ENCODE measurements around the gene ARPC4. TPM values are rescaled to one million over a fixed set of nuclear protein-coding genes. Genes with fewer than 3 reads are reported as not detected.
A peak's percentile ranks its signal among the peaks of the same experiment; 100 is the strongest.

ARPC4 gene
- total and polyA plus RNA-seq, 4 donors: 109 to 141 (median 135) TPM

- no peak overlapping the region for H3K27ac ChIP-seq (ENCODE audit: low read depth, low read length)
- no peaks in the 10 kb centered on the region for H3K27me3 ChIP-seq (ENCODE audit: control insufficient read depth, insufficient read depth, low read length)
- no peaks in the 10 kb centered on the region for H3K4me1 ChIP-seq (ENCODE audit: control insufficient read depth, insufficient read depth, low read length)
- no peaks in the 10 kb centered on the region for H3K9me3 ChIP-seq (ENCODE audit: control insufficient read depth, insufficient read depth, low read length)
- no peak for DNase-seq (ENCODE audit: low read depth in 4 of 6, low spot score in 6 of 6)
- 97% methylated on average over 14 of the region's 17 CpGs for WGBS (ENCODE audit: insufficient coverage)
- H3K36me3 ChIP-seq (ENCODE audit: control insufficient read depth, insufficient read depth, low read length): peaks cover 40% of the 10 kb centered on the region
- H3K4me3 ChIP-seq (ENCODE audit: low read depth, low read length): no peak overlapping the region
Measured at GRCh38 chr3:9828801-9829755, 36.2 kb downstream of the ARPC4 start.

- 100% methylated on average over 2 of the region's 3 CpGs for WGBS (ENCODE audit: insufficient coverage)
- H3K9me3 ChIP-seq (ENCODE audit: control insufficient read depth, insufficient read depth, low read length): no peaks in the 10 kb centered on the region
- no peaks in the 10 kb centered on the region for H3K27me3 ChIP-seq (ENCODE audit: control insufficient read depth, insufficient read depth, low read length)
- DNase-seq (ENCODE audit: low read depth in 4 of 6, low spot score in 6 of 6): no peak
- H3K4me1 ChIP-seq (ENCODE audit: control insufficient read depth, insufficient read depth, low read length): no peaks in the 10 kb centered on the region
- no peak overlapping the region for H3K27ac ChIP-seq (ENCODE audit: low read depth, low read length)
- H3K36me3 ChIP-seq (ENCODE audit: control insufficient read depth, insufficient read depth, low read length): peaks cover 56% of the 10 kb centered on the region
- no peak overlapping the region for H3K4me3 ChIP-seq (ENCODE audit: low read depth, low read length)
Measured at GRCh38 chr3:9831253-9831652, 38.4 kb downstream of the ARPC4 start.

- Histone ChIP-seq H3K27ac (ENCODE audit: low read depth, low read length) (no peak overlapping the region), H3K27me3 (ENCODE audit: control insufficient read depth, insufficient read depth, low read length) (no peaks in the 10 kb centered on the region), H3K9me3 (ENCODE audit: control insufficient read depth, insufficient read depth, low read length) (no peaks in the 10 kb centered on the region), H3K4me3 (ENCODE audit: low read depth, low read length) (no peak overlapping the region), H3K4me1 (ENCODE audit: control insufficient read depth, insufficient read depth, low read length) (no peaks in the 10 kb centered on the region), H3K36me3 (ENCODE audit: control insufficient read depth, insufficient read depth, low read length) (peaks cover 53% of the 10 kb centered on the region)
- 97% methylated on average over 9 of the region's 9 CpGs for WGBS (ENCODE audit: insufficient coverage)
- DNase-seq (ENCODE audit: low read depth in 4 of 6, low spot score in 6 of 6): no peak
Measured at GRCh38 chr3:9833078-9833477, 40.2 kb downstream of the ARPC4 start.

- no peak overlapping the region for H3K4me3 ChIP-seq (ENCODE audit: low read depth, low read length)
- WGBS (ENCODE audit: insufficient coverage): 72% methylated on average over 16 of the region's 18 CpGs
- no peaks in the 10 kb centered on the region for H3K4me1 ChIP-seq (ENCODE audit: control insufficient read depth, insufficient read depth, low read length)
- H3K9me3 ChIP-seq (ENCODE audit: control insufficient read depth, insufficient read depth, low read length): no peaks in the 10 kb centered on the region
- no peak for DNase-seq (ENCODE audit: low read depth in 4 of 6, low spot score in 6 of 6)
- no peak overlapping the region for H3K27ac ChIP-seq (ENCODE audit: low read depth, low read length)
- no peaks in the 10 kb centered on the region for H3K27me3 ChIP-seq (ENCODE audit: control insufficient read depth, insufficient read depth, low read length)
- peaks cover 62% of the 10 kb centered on the region for H3K36me3 ChIP-seq (ENCODE audit: control insufficient read depth, insufficient read depth, low read length)
Measured at GRCh38 chr3:9834520-9835380, 41.9 kb downstream of the ARPC4 start.

GRCh38 chr3:9837701-9838582 lies 45.1 kb downstream of the ARPC4 start:
- whole genome bisulfite sequencing (ENCODE audit: insufficient coverage): 89% methylated on average over 9 of the region's 12 CpGs
- Histone ChIP-seq H3K4me1 (ENCODE audit: control insufficient read depth, insufficient read depth, low read length) (peaks cover 4% of the 10 kb centered on the region), H3K9me3 (ENCODE audit: control insufficient read depth, insufficient read depth, low read length) (no peaks in the 10 kb centered on the region), H3K27ac (ENCODE audit: low read depth, low read length) (no peak overlapping the region), H3K27me3 (ENCODE audit: control insufficient read depth, insufficient read depth, low read length) (no peaks in the 10 kb centered on the region), H3K36me3 (ENCODE audit: control insufficient read depth, insufficient read depth, low read length) (peaks cover 70% of the 10 kb centered on the region), H3K4me3 (ENCODE audit: low read depth, low read length) (no peak overlapping the region)
- no peak for DNase-seq (ENCODE audit: low read depth in 4 of 6, low spot score in 6 of 6)

GRCh38 chr3:9838856-9839255 lies 46.0 kb downstream of the ARPC4 start:
- peaks cover 10% of the 10 kb centered on the region for H3K4me1 ChIP-seq (ENCODE audit: control insufficient read depth, insufficient read depth, low read length)
- DNase-seq (ENCODE audit: low read depth in 4 of 6, low spot score in 6 of 6): no peak
- no peaks in the 10 kb centered on the region for H3K9me3 ChIP-seq (ENCODE audit: control insufficient read depth, insufficient read depth, low read length)
- H3K4me3 ChIP-seq (ENCODE audit: low read depth, low read length): no peak overlapping the region
- H3K27me3 ChIP-seq (ENCODE audit: control insufficient read depth, insufficient read depth, low read length): no peaks in the 10 kb centered on the region
- peaks cover 63% of the 10 kb centered on the region for H3K36me3 ChIP-seq (ENCODE audit: control insufficient read depth, insufficient read depth, low read length)
- WGBS (ENCODE audit: insufficient coverage): 89% methylated on average over 4 of the region's 4 CpGs
- no peak overlapping the region for H3K27ac ChIP-seq (ENCODE audit: low read depth, low read length)

- no peak for DNase-seq (ENCODE audit: low read depth in 4 of 6, low spot score in 6 of 6)
- WGBS (ENCODE audit: insufficient coverage): 80% methylated on average over 3 of the region's 8 CpGs
- Histone ChIP-seq H3K4me3 (ENCODE audit: low read depth, low read length) (no peak overlapping the region), H3K36me3 (ENCODE audit: control insufficient read depth, insufficient read depth, low read length) (peaks cover 42% of the 10 kb centered on the region), H3K27ac (ENCODE audit: low read depth, low read length) (no peak overlapping the region), H3K9me3 (ENCODE audit: control insufficient read depth, insufficient read depth, low read length) (no peaks in the 10 kb centered on the region), H3K4me1 (ENCODE audit: control insufficient read depth, insufficient read depth, low read length) (peaks cover 10% of the 10 kb centered on the region), H3K27me3 (ENCODE audit: control insufficient read depth, insufficient read depth, low read length) (no peaks in the 10 kb centered on the region)
Measured at GRCh38 chr3:9841015-9841414, 48.1 kb downstream of the ARPC4 start.

GRCh38 chr3:9843715-9844438 lies 51.0 kb downstream of the ARPC4 start, which contains the start of gene RPUSD3:
TSS of gene RPUSD3 (minus strand) at chr3:9844008. CDS start at chr3:9843990, 18 bp downstream.
- 0% methylated on average over 35 of the region's 42 CpGs for WGBS (ENCODE audit: insufficient coverage)
- Histone ChIP-seq H3K27me3 (ENCODE audit: control insufficient read depth, insufficient read depth, low read length) (no peaks in the 10 kb centered on the region), H3K36me3 (ENCODE audit: control insufficient read depth, insufficient read depth, low read length) (peaks cover 30% of the 10 kb centered on the region), H3K4me3 (ENCODE audit: low read depth, low read length) (peak within 1 kb of the TSS; percentile 97), H3K4me1 (ENCODE audit: control insufficient read depth, insufficient read depth, low read length) (peaks cover 10% of the 10 kb centered on the region), H3K27ac (ENCODE audit: low read depth, low read length) (peak within 1 kb of the TSS; percentile 44), H3K9me3 (ENCODE audit: control insufficient read depth, insufficient read depth, low read length) (no peaks in the 10 kb centered on the region)
- peak; percentile 96 to 99 (median 98) for DNase-seq (ENCODE audit: low read depth in 4 of 6, low spot score in 6 of 6)
